GM23338 (cell line): ENCODE data around the gene OTOG. TPM values are rescaled to one million over a fixed set of nuclear protein-coding genes. Genes with fewer than 3 reads are reported as not detected.

Source experiments
- ATAC-seq: fragments of 200-7000 bp; cut with Tn5 transposase; 3 replicates; pipeline ENCODE4 v1.9.1; 2020
- DNase-seq: peaks from one replicate; pipeline ENCODE4 v3.0.0-alpha.2; 2015; ENCODE audit warnings: low spot score
- H2AFZ ChIP-seq: fragments of 200-600 bp; sonication (generic); 2 replicates; pipeline ENCODE4 v1.8.0; 2016; ENCODE audit warnings: antibody characterized with exemption, mild to moderate bottlenecking, moderate library complexity
- H3F3A ChIP-seq: fragments of 200-600 bp; sonication (generic); replicated peaks from 2 replicates; pipeline ENCODE4 v1.8.0; 2017; ENCODE audit warnings: antibody characterized with exemption, mixed run types, low read depth
- H3K27ac ChIP-seq: fragments of 200-600 bp; sonication (generic); 2 replicates; pipeline ENCODE4 v1.6.1; 2016; ENCODE audit warnings: low read depth
- H3K27me3 ChIP-seq: fragments of 200-600 bp; sonication (generic); 2 replicates; pipeline ENCODE4 v1.8.0; 2016; ENCODE audit warnings: mild to moderate bottlenecking, mixed run types, moderate library complexity; ENCODE audit not compliant: insufficient read depth
- H3K36me3 ChIP-seq: fragments of 200-600 bp; sonication (generic); 2 replicates; pipeline ENCODE4 v1.8.0; 2016; ENCODE audit warnings: mild to moderate bottlenecking; ENCODE audit not compliant: insufficient read depth
- H3K4me1 ChIP-seq: fragments of 200-600 bp; sonication (generic); 2 replicates; pipeline ENCODE4 v1.8.0; 2016; ENCODE audit warnings: mild to moderate bottlenecking, moderate library complexity; ENCODE audit not compliant: insufficient read depth
- H3K4me2 ChIP-seq: fragments of 200-600 bp; sonication (generic); 2 replicates; pipeline ENCODE4 v1.7.1; 2017; ENCODE audit warnings: mixed run types
- H3K4me3 ChIP-seq: fragments of 200-600 bp; sonication (generic); 2 replicates; pipeline ENCODE4 v1.6.1; 2016; ENCODE audit warnings: mixed run types
- H3K79me2 ChIP-seq: fragments of 200-600 bp; sonication (generic); replicated peaks from 2 replicates; pipeline ENCODE4 v1.8.0; 2017; ENCODE audit warnings: mild to moderate bottlenecking; ENCODE audit not compliant: insufficient read depth
- H3K9me2 ChIP-seq: fragments of 200-600 bp; sonication (generic); 2 replicates; pipeline ENCODE4 v1.8.0; 2017; ENCODE audit not compliant: insufficient read depth
- H4K20me1 ChIP-seq: fragments of 200-600 bp; sonication (generic); replicated peaks from 2 replicates; pipeline ENCODE4 v1.8.0; 2017; ENCODE audit warnings: mild to moderate bottlenecking; ENCODE audit not compliant: insufficient read depth
- H3K27ac Mint-ChIP-seq: 2 replicates; pipeline ENCODE4 v1.8.0; 2020; ENCODE audit warnings: inconsistent platforms, mild to moderate bottlenecking, moderate library complexity, mixed read lengths
- H3K27me3 Mint-ChIP-seq: 3 replicates; pipeline ENCODE4 v1.8.0; 2022; ENCODE audit warnings: low read depth, mild to moderate bottlenecking, moderate library complexity, mixed read lengths, inconsistent platforms; ENCODE audit not compliant: insufficient read depth, poor library complexity
- H3K36me3 Mint-ChIP-seq: 3 replicates; pipeline ENCODE4 v1.8.0; 2021; ENCODE audit warnings: low read depth, mild to moderate bottlenecking, inconsistent platforms, moderate library complexity, mixed read lengths
- H3K4me1 Mint-ChIP-seq: 3 replicates; pipeline ENCODE4 v1.8.0; 2020; ENCODE audit warnings: mild to moderate bottlenecking, inconsistent platforms, mixed read lengths
- H3K4me3 Mint-ChIP-seq: 3 replicates; pipeline ENCODE4 v1.8.0; 2021; ENCODE audit warnings: moderate library complexity, mild to moderate bottlenecking, inconsistent platforms, mixed read lengths
- H3K9me3 Mint-ChIP-seq: 3 replicates; pipeline ENCODE4 v1.8.0; 2020; ENCODE audit warnings: moderate library complexity, mild to moderate bottlenecking, inconsistent platforms, mixed read lengths
- EZH2 ChIP-seq: fragments of 200-600 bp; sonication (generic); IDR thresholded peaks from one replicate; pipeline ENCODE4 v1.8.0; 2017; ENCODE audit warnings: antibody characterized with exemption, mild to moderate bottlenecking, low read depth; ENCODE audit not compliant: unreplicated experiment
- EZH2phosphoT487 ChIP-seq: fragments of 200-600 bp; sonication (generic); IDR thresholded peaks from one replicate; pipeline ENCODE4 v1.8.1; 2018; ENCODE audit warnings: antibody characterized with exemption; ENCODE audit not compliant: unreplicated experiment
- JUNB ChIP-seq: IDR thresholded peaks from one replicate; pipeline ENCODE4 v1.6.1; 2016; ENCODE audit warnings: antibody characterized with exemption; ENCODE audit not compliant: unreplicated experiment
- NANOG ChIP-seq: IDR thresholded peaks from 2 replicates; pipeline ENCODE4 v1.6.1; 2016; ENCODE audit warnings: antibody characterized with exemption, borderline replicate concordance
- POLR2AphosphoS5 ChIP-seq: IDR thresholded peaks from 2 replicates; pipeline ENCODE4 v1.6.1; 2016; ENCODE audit warnings: antibody characterized with exemption, low read depth
- ZNF114 ChIP-seq: fragments of 250-450 bp; sonication (Bioruptor Pico); IDR thresholded peaks from 2 replicates; pipeline ENCODE4 v1.5.0; 2020; ENCODE audit warnings: mild to moderate bottlenecking, moderate library complexity
- ZNF331 ChIP-seq: fragments of 250-450 bp; sonication (Bioruptor Pico); IDR thresholded peaks from 2 replicates; pipeline ENCODE4 v1.5.0; 2020; ENCODE audit warnings: low read depth, mild to moderate bottlenecking, moderate library complexity
- polyA plus RNA-seq: library from polyadenylated mRNA; unstranded; fragments of >200 nt; fragmentation: Nextera tagmentation; extraction: Ambion mirVana; gene quantifications from 2 replicates; pipeline ENCODE4 v1.2.1, GENCODE V29; 2016
- total RNA-seq: library from RNA; depleted of rRNA; stranded (reverse); fragments of >200 nt; shearing (Covaris generic); gene quantifications from 2 replicates; pipeline ENCODE4 v1.2.3, GENCODE V29; 2014
- TF ChIP-seq, protein P1 (sequence below): fragments of 250-450 bp; sonication (Bioruptor Pico); IDR thresholded peaks from 2 replicates; pipeline ENCODE4 v1.5.0; 2020; ENCODE audit warnings: mild to moderate bottlenecking, moderate library complexity
- TF ChIP-seq, protein P2 (sequence below): IDR thresholded peaks from 2 replicates; pipeline ENCODE4 v1.6.1; 2016; ENCODE audit warnings: antibody characterized with exemption

Gene OTOG
- total and polyA plus RNA-seq, 2 experiments from 2014 or later: 0.40 to 0.52 TPM

DNA sequence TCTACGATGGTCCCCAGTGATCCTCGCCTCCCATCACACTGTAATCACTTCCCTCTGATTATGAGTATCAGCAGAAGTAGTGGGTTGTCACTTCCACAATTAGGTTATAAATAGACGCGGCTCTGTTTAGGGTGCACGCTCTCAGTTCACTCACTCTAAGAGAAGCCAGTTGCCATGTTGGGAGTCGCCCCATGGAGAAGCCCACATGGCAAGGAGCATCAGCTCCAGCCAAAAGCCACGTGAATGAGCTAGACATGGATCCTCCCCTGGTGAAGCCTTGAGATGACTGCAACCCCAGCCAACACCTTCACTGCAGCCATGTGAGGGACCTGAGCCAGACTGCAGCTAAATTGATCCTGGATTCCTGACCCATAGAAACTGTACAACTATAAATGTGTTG is 145.9 kb downstream of the OTOG start (continued):
- TF ChIP-seq, protein P1, sequence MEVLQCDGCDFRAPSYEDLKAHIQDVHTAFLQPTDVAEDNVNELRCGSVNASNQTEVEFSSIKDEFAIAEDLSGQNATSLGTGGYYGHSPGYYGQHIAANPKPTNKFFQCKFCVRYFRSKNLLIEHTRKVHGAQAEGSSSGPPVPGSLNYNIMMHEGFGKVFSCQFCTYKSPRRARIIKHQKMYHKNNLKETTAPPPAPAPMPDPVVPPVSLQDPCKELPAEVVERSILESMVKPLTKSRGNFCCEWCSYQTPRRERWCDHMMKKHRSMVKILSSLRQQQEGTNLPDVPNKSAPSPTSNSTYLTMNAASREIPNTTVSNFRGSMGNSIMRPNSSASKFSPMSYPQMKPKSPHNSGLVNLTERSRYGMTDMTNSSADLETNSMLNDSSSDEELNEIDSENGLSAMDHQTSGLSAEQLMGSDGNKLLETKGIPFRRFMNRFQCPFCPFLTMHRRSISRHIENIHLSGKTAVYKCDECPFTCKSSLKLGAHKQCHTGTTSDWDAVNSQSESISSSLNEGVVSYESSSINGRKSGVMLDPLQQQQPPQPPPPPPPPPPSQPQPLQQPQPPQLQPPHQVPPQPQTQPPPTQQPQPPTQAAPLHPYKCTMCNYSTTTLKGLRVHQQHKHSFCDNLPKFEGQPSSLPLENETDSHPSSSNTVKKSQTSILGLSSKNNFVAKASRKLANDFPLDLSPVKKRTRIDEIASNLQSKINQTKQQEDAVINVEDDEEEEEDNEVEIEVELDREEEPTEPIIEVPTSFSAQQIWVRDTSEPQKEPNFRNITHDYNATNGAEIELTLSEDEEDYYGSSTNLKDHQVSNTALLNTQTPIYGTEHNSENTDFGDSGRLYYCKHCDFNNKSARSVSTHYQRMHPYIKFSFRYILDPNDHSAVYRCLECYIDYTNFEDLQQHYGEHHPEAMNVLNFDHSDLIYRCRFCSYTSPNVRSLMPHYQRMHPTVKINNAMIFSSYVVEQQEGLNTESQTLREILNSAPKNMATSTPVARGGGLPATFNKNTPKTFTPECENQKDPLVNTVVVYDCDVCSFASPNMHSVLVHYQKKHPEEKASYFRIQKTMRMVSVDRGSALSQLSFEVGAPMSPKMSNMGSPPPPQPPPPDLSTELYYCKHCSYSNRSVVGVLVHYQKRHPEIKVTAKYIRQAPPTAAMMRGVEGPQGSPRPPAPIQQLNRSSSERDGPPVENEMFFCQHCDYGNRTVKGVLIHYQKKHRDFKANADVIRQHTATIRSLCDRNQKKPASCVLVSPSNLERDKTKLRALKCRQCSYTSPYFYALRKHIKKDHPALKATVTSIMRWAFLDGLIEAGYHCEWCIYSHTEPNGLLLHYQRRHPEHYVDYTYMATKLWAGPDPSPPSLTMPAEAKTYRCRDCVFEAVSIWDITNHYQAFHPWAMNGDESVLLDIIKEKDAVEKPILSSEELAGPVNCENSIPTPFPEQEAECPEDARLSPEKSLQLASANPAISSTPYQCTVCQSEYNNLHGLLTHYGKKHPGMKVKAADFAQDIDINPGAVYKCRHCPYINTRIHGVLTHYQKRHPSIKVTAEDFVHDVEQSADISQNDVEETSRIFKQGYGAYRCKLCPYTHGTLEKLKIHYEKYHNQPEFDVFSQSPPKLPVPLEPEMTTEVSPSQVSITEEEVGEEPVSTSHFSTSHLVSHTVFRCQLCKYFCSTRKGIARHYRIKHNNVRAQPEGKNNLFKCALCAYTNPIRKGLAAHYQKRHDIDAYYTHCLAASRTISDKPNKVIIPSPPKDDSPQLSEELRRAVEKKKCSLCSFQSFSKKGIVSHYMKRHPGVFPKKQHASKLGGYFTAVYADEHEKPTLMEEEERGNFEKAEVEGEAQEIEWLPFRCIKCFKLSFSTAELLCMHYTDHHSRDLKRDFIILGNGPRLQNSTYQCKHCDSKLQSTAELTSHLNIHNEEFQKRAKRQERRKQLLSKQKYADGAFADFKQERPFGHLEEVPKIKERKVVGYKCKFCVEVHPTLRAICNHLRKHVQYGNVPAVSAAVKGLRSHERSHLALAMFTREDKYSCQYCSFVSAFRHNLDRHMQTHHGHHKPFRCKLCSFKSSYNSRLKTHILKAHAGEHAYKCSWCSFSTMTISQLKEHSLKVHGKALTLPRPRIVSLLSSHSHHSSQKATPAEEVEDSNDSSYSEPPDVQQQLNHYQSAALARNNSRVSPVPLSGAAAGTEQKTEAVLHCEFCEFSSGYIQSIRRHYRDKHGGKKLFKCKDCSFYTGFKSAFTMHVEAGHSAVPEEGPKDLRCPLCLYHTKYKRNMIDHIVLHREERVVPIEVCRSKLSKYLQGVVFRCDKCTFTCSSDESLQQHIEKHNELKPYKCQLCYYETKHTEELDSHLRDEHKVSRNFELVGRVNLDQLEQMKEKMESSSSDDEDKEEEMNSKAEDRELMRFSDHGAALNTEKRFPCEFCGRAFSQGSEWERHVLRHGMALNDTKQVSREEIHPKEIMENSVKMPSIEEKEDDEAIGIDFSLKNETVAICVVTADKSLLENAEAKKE (CRISPR knock-in tag): no peak
- TF ChIP-seq EZH2 (no peak), EZH2phosphoT487 (no peak)

DNA sequence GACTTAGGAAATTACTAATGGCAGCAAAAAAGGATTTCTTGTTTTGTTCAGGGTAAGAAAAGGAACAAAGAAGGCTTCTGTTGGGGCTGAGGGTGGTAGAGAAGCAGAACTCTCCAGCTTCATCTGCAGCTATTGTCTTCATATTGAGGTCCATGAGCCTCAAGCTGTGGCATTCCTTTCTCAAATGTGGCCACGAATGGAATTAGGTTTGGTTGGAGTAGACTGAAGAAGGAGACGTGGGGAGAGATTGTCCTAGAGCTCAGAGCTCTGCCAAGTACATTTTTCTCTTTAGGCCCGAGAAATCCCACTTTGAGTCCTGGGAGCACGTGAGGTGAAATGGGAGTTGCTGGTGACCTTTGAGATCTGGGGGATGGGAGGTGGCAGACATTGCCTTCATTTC is 146.5 kb downstream of the OTOG start:
- no peaks in the 10 kb centered on the region for H3K36me3 ChIP-seq
- Mint-ChIP-seq H3K4me3 (no peak overlapping the region), H3K27ac (no peak overlapping the region), H3K4me1 (0 out of 3 replicates have a peak, but pooled peaks cover 4% of the 10 kb centered on the region), H3K36me3 (no peaks in the 10 kb centered on the region), H3K27me3 (peaks cover 28% of the 10 kb centered on the region), H3K9me3 (no peaks in the 10 kb centered on the region)
- no peaks in the 10 kb centered on the region for H3F3A ChIP-seq
- no peaks in the 10 kb centered on the region for H3K9me2 ChIP-seq
- H2AFZ ChIP-seq: no peak overlapping the region
- H3K27ac ChIP-seq: no peak overlapping the region
- ATAC-seq: no peak
- H3K4me2 ChIP-seq: no peak overlapping the region
- no peaks in the 10 kb centered on the region for H3K4me1 ChIP-seq
- peaks cover 3% of the 10 kb centered on the region; the same call in 1 of the 2 replicates for H4K20me1 ChIP-seq
- H3K4me3 ChIP-seq: no peak overlapping the region
- H3K79me2 ChIP-seq: no peaks in the 10 kb centered on the region
- H3K27me3 ChIP-seq: peaks cover 57% of the 10 kb centered on the region
- DNase-seq: no peak
- TF ChIP-seq ZNF331 (CRISPR knock-in tag) (no peak), NANOG (no peak), ZNF114 (CRISPR knock-in tag) (no peak), EZH2phosphoT487 (no peak), POLR2AphosphoS5 (no peak), JUNB (no peak), EZH2 (no peak)
- TF ChIP-seq, protein P1 (CRISPR knock-in tag): no peak
- TF ChIP-seq, protein P2, sequence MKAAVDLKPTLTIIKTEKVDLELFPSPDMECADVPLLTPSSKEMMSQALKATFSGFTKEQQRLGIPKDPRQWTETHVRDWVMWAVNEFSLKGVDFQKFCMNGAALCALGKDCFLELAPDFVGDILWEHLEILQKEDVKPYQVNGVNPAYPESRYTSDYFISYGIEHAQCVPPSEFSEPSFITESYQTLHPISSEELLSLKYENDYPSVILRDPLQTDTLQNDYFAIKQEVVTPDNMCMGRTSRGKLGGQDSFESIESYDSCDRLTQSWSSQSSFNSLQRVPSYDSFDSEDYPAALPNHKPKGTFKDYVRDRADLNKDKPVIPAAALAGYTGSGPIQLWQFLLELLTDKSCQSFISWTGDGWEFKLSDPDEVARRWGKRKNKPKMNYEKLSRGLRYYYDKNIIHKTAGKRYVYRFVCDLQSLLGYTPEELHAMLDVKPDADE: no peak
